D341Med (cell line): ENCODE results near the gene AXIN1.
"Not testable (repeated sequence)": the region's sequence is repeated elsewhere in the genome, so short reads cannot be mapped to it uniquely, and the experiment has no call there.

Source experiments
- DNase-seq: peaks from one replicate; pipeline ENCODE4 v3.0.0; 2012; ENCODE audit warnings: low spot score

Gene AXIN1

DNA sequence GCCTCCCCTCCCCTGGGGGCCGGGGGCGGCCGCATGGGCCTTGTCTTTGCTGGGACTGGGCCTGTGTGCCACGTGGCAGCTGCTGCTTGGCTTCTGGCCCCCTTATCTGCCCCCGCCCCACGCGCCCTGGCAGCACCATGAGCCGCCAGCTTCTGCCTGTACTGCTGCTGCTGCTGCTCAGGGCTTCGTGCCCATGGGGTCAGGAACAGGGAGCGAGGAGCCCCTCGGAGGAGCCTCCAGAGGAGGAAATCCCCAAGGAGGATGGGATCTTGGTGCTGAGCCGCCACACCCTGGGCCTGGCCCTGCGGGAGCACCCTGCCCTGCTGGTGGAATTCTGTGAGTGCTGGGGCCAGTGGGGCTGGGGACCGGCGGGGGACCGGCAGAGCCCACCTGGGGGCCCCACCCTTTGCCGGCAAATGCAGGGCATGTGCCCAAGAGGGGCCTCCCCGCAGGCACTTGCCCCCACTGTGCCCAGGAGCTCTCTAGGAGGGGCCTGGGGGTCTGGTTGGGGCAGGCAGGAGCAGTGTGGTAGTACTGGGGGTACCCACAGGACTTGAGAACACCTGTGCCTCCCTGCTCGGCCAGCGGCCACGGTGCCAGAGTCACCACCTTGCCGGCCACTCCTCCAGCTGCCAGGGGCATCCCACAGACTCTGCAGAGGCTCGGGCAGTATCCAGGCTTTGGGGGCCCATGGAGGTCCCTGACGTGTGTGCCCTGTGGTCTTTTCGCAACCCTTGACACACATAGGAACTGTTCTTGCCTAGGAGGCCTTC lies 69.3 kb downstream of the AXIN1 start, which contains the start of gene PDIA2:
Gene PDIA2 (plus strand): TSS at position 132 of the 773 bp plus-strand sequence. CDS start 6 bp downstream, at position 138.
- peak; percentile 90 for DNase-seq

- no peak for DNase-seq
These were observed 70.0 kb downstream of the AXIN1 start for GRCh38 chr16:282491-282890.

GRCh38 chr16:281660-282255 lies 70.8 kb downstream of the AXIN1 start:
- DNase-seq: no peak

- DNase-seq: no peak
These were observed 71.4 kb downstream of the AXIN1 start for GRCh38 chr16:280991-281659.

DNA sequence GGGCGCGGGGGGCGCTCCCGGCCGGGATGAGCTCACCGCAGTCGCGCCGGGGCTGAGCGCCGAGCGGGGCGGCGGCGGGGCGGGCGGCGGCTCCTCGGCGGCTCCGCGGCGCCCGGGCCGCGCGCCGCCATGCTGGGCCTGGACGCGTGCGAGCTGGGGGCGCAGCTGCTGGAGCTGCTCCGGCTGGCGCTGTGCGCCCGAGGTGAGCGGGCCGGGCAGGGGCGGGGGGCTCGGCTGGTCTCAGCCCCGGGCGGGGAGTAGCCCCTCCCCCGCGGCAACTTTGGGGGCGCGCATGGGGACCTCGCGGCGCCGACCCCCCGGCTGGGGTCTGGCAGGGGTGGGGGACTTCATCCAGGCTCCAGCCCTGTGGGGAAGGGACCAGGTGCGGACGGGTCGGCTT lies 72.0 kb downstream of the AXIN1 start, which contains the start of gene ARHGDIG:
Gene ARHGDIG (plus strand): TSS at position 40 of the 400 bp plus-strand sequence. CDS start 90 bp downstream, at position 130.
- peak; percentile 77 for DNase-seq

GRCh38 chr16:280005-280460 lies 72.5 kb downstream of the AXIN1 start:
- DNase-seq: peak; percentile 69

- no peak for DNase-seq
These were observed 73.0 kb downstream of the AXIN1 start for GRCh38 chr16:279531-279930.

GRCh38 chr16:278863-279366 lies 73.6 kb downstream of the AXIN1 start:
- DNase-seq: no peak

DNA sequence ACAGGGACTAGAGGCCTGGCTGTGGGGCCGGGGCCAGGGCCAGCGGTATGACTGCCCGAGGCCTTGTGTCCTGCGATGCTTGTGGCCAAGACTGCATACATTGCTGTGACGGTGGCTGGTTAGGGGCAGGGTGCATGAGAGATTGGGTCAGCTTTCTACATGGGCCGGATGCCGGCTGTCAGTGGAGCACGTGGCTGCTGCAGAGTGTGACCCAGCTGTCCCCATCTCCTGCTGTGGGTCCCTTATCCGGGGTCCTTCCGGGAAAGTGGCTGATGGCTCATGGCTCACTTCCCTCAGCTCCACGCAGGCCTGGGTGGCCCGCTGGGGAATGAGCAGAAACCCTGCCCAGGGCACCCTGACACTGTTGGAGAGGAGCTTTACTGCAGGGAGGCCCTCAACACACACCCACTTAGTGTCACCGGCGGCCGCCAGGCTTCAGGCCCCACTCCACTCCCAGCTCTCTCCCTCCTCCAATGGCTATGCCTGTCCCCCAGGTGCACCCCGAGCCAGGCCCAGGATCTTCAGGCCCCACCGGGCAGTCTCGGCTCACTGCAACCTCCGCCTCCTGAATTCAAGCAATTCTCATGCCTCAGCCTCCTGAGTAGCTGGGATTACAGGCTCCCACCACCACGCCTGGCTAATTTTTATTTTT lies 76.0 kb downstream of the AXIN1 start:
- no peak for DNase-seq

- DNase-seq: no peak
These were observed 76.7 kb downstream of the AXIN1 start, which contains the start of gene RGS11 for GRCh38 chr16:275786-276232. Gene RGS11 (minus strand): TSS chr16:275944. CDS start chr16:275911, 33 bp downstream.

- no peak for DNase-seq
These were observed 77.4 kb downstream of the AXIN1 start for GRCh38 chr16:275041-275641.

GRCh38 chr16:273547-274421 lies 78.7 kb downstream of the AXIN1 start:
- no peak for DNase-seq

GRCh38 chr16:272633-273546 lies 79.6 kb downstream of the AXIN1 start:
- DNase-seq: no peak

DNA sequence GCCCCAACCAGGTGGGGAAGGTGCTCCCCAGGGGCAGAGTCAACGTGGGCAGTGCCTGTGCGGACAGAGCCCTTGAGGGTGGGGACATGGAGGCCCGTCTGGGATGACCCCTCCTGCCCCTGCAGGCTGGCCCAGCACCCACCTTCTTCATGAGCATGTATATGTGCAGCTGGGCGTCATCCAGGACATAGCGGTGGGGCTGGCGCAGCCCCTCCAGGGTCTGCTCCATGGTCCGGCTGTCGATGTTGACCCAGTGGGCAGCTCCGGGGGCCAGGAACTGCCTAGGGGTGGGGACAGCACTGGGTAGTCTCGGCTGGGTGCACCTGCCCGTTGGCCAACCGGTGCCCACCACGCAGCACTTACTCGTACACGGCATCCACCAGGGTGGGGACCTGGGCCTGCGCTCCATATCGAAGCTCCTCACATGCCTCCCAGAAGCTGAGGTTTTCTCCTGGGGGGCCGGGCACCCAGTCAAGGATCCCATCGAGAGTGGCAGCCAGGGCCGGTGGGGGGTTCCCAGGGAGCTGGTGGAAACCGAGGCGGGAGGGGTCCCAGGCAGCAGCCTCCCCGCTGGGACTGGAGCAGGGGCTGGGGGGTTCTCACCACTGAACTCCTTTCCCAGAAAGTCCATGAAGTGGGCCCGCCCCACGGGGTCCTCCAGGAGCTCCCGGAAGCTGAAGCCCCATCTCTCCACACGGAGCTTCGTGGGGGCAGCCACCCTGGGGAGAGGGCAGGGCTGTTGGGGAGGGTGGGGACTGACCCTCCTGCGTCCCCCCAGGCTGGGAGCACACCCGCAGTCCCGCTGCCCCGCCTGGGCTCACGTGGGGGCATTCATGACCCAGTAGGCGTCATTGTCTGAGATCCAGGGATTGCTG lies 81.9 kb downstream of the AXIN1 start:
- DNase-seq: no peak

DNA sequence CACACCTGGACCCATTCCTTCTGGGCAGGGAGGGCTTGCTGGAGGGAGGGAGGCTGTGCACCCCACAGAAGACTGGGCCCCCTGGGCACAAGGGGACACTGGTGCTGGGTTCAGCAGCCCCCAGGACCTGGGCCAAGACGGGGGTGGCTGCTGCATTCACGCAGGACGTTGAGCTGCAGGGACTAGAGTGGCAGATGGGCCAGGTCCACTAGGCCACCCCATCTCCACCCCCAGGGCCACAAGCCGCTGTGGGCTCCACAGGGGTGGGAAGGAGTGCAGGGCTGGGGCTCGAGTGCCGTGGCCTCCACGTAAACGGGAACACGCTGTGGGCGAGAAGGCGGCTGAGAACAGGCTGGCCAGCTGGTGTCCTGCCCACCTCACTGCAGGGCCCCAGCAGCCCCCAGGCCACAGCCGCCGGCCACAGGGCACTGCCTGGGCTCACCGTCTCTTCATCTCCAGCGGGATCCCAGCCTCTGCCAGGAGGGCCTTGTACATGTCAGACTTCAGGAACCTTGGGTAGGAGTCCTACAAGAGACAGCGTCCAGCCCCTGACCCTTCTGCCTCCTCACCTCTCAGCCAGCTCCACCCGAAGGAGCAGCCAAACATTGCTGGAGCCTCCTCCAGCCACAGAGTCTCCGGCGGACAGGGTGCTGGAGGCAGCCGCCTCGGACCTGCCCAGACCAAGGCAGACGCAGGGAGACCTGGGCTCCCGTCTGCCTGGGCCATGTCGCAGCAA lies 83.3 kb downstream of the AXIN1 start:
- DNase-seq: no peak

- no peak for DNase-seq
These were observed 84.1 kb downstream of the AXIN1 start for GRCh38 chr16:268141-269053.

GRCh38 chr16:267562-267961 lies 85.0 kb downstream of the AXIN1 start:
- not testable (repeated sequence) for DNase-seq
